ENCODE results near the gene EYA4. TPM values are rescaled to one million over a fixed set of nuclear protein-coding genes. Genes with fewer than 3 reads are reported as not detected.

The EYA4 gene
- total and polyA plus RNA-seq, 2 donors (not counting 3 experiments of a cell fraction or from before 2014, with no cell fraction given) = not detected

GRCh38 chr6:133404728-133405127 lies 163.6 kb downstream of the EYA4 start:
- no peaks in the 10 kb centered on the region for H3K36me3 ChIP-seq (ENCODE audit: control insufficient read depth in 2 of 2, extremely low read depth in 1 of 2, insufficient read depth in 2 of 2, low read length in 2 of 2)
- no peak overlapping the region for H3K9ac ChIP-seq (replicated peaks; ENCODE audit: extremely low read depth, insufficient read depth, low read length)
- no peaks in the 10 kb centered on the region for H4K20me1 ChIP-seq (replicated peaks; ENCODE audit: control insufficient read depth, extremely low read depth, insufficient read depth, low read length)
- intact Hi-C loops (cut with micrococcal nuclease) = no loop called here
- no peak overlapping the region for H3K27ac ChIP-seq (ENCODE audit: insufficient read depth, low read depth, low read length)
- no peak overlapping the region for H3K4me3 ChIP-seq (replicated peaks in 1 of 3; ENCODE audit: insufficient read depth in 1 of 3, low read depth in 1 of 3, low read length in 3 of 3)
- no peak for TF ChIP-seq GATA2 (IDR thresholded peaks at IDR 0.05; ENCODE audit: insufficient read depth, insufficient read length, low read depth, low read length)
- TF ChIP-seq POLR2A (IDR thresholded peaks at IDR 0.05; ENCODE audit: low read depth, low read length) = no peak
- no peak for TF ChIP-seq EZH2 (IDR thresholded peaks at IDR 0.05; ENCODE audit: borderline replicate concordance, low read depth, low read length, severe bottlenecking)
- no peak for TF ChIP-seq POLR2AphosphoS5 (IDR thresholded peaks at IDR 0.05; ENCODE audit: insufficient read depth, low read depth, low read length)
- TF ChIP-seq MYC (IDR thresholded peaks at IDR 0.05; ENCODE audit: low read depth, low read length) = no peak
- no peak for TF ChIP-seq JUN (IDR thresholded peaks at IDR 0.05; ENCODE audit: borderline replicate concordance, insufficient read depth, insufficient read length, low read depth)
- TF ChIP-seq CTCF (IDR thresholded peaks at IDR 0.05; ENCODE audit: extremely low read depth in 1 of 2, insufficient read depth in 1 of 2, low read depth in 1 of 2, low read length in 2 of 2) = no peak
- no peak for TF ChIP-seq MAX (IDR thresholded peaks at IDR 0.05; ENCODE audit: insufficient read depth, insufficient read length)
- TF ChIP-seq FOS (IDR thresholded peaks at IDR 0.05; ENCODE audit: borderline replicate concordance, insufficient read depth, low read length) = no peak
- no peak for FAIRE-seq
- H3K4me1 ChIP-seq (ENCODE audit: control insufficient read depth, extremely low read depth, insufficient read depth, low read length) = no peaks in the 10 kb centered on the region
- H3K9me1 ChIP-seq (replicated peaks; ENCODE audit: control insufficient read depth, extremely low read depth, insufficient read depth, low read length) = no peaks in the 10 kb centered on the region
- POLR2A ChIA-PET = no interaction called here
- H3K27me3 ChIP-seq (ENCODE audit: control insufficient read depth in 2 of 2, insufficient read depth in 2 of 2, low read length in 2 of 2) = no peaks in the 10 kb centered on the region
- no peaks in the 10 kb centered on the region for H3K9me3 ChIP-seq (replicated peaks; ENCODE audit: control insufficient read depth, insufficient read depth, low read length)
- DNase-seq (ENCODE audit: low read depth, low spot score) = no peak
- dilution Hi-C loops (cut with MboI; ENCODE audit: extremely low pct_ligation_motif_present, low sequenced_read_pairs) = no loop called here
- H2AFZ ChIP-seq (ENCODE audit: low read depth, low read length) = no peak overlapping the region
- no TSS peak for BruUV-seq (replicated peaks)
- CTCF ChIA-PET = no interaction called here
- H3K4me2 ChIP-seq (ENCODE audit: insufficient read depth, low read length) = no peak overlapping the region
- no peaks in the 10 kb centered on the region for H3K79me2 ChIP-seq (ENCODE audit: control insufficient read depth, insufficient read depth, low read length)
